Measurements from ENCODE around the gene NPY. TPM values are rescaled to one million over a fixed set of nuclear protein-coding genes. Genes with fewer than 3 reads are reported as not detected.

The NPY gene
- total and polyA plus RNA-seq, 2 of the 8 experiments (the other 6 are each of a cell fraction or from before 2014, with no cell fraction given), result 1.2 to 1.7 TPM

DNA sequence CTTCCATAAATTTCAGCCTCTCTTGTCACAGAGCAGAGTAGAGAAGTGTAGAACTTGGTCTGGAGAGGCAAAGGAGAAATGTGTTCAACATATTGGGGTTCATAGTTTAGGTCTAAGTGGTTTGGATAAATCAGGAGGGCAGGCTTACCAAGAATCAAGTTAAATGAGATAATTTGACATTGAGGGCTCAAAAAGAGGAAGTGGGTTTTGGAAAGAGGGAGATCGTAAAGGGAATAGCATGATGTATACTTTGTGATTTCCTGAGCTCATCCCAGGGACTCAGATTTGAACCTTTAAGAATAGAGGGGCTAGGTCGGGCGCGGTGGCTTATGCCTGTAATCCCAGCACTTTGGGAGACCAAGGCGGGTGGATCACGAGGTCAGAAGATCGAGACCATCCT lies 34.7 kb upstream of the NPY start:
- Histone ChIP-seq H2BK12ac (ENCODE audit: low read depth, low read length) (no peak overlapping the region), H3K14ac (ENCODE audit: insufficient read length) (no peak overlapping the region), H3K4me2 (ENCODE audit: insufficient read depth in 1 of 2, low read depth in 2 of 2, low read length in 2 of 2) (no peak overlapping the region), H2BK5ac (ENCODE audit: low read depth, low read length) (no peak overlapping the region), H3K4me3 (ENCODE audit: extremely low read depth in 1 of 4, insufficient read depth in 2 of 4, low read depth in 3 of 4, low read length in 4 of 4) (no peak overlapping the region), H2AFZ (ENCODE audit: low read length) (no peak overlapping the region), H3K4ac (replicated peaks; ENCODE audit: insufficient read length, low read depth, low read length) (no peak overlapping the region), H3K9ac (replicated peaks in 1 of 4; ENCODE audit: extremely low read depth in 1 of 4, low read depth in 3 of 4, low read length in 3 of 4) (no peak overlapping the region), H2BK120ac (replicated peaks; ENCODE audit: low read depth, low read length) (no peak overlapping the region), H3K79me2 (ENCODE audit: control insufficient read depth in 1 of 2, insufficient read depth in 2 of 2, low read length in 2 of 2) (no peaks in the 10 kb centered on the region), H3K23ac (ENCODE audit: insufficient read length) (no peak overlapping the region), H3K23me2 (ENCODE audit: low read depth, low read length) (no peaks in the 10 kb centered on the region), H3K56ac (replicated peaks; ENCODE audit: insufficient read length, low read depth, low read length) (no peak overlapping the region), H4K91ac (replicated peaks; ENCODE audit: insufficient read length, low read length) (no peak overlapping the region), H2BK20ac (ENCODE audit: low read length) (no peak overlapping the region), H3K9me3 (ENCODE audit: insufficient read depth in 2 of 2, low read depth in 1 of 2, low read length in 1 of 2) (no peaks in the 10 kb centered on the region), H3K36me3 (ENCODE audit: control insufficient read depth in 2 of 4, insufficient read depth in 4 of 4, low read length in 3 of 4) (no peaks in the 10 kb centered on the region), H4K8ac (ENCODE audit: extremely low read depth, insufficient read depth, low read length) (no peak overlapping the region), H3K27ac (ENCODE audit: low read depth, low read length) (no peak overlapping the region), H4K20me1 (replicated peaks in 1 of 2; ENCODE audit: control insufficient read depth in 1 of 2, insufficient read depth in 2 of 2, low read length in 2 of 2) (no peaks in the 10 kb centered on the region), H3K27me3 (replicated peaks in 1 of 4; ENCODE audit: control insufficient read depth in 3 of 4, extremely low read depth in 1 of 4, insufficient read depth in 3 of 4, low read length in 3 of 4) (no peaks in the 10 kb centered on the region), H4K5ac (ENCODE audit: insufficient read length, low read depth, low read length) (no peak overlapping the region), H3K79me1 (ENCODE audit: low read depth, low read length) (no peaks in the 10 kb centered on the region), H2BK15ac (ENCODE audit: low read length) (no peak overlapping the region), H2AK5ac (ENCODE audit: low read depth, low read length) (no peak overlapping the region), H3K4me1 (replicated peaks in 1 of 4; ENCODE audit: control insufficient read depth in 3 of 4, insufficient read depth in 4 of 4, low read length in 3 of 4) (no peaks in the 10 kb centered on the region), H3K18ac (ENCODE audit: extremely low read depth, low read length) (no peak overlapping the region)
- WGBS, 2 experiments (ENCODE audit: extremely low coverage in 1 of 2, insufficient coverage in 1 of 2, insufficient read length in 1 of 2, insufficient replicate concordance in 2 of 2, low coverage in 1 of 2, low lambda C conversion rate in 2 of 2, missing lambda C conversion rate in 1 of 2), result 94% methylated on average over 7 of the region's 7 CpGs; no CpG with 5 or more reads in 1 of the 2 experiments
- DNase-seq (ENCODE audit: low read depth in 1 of 2, low spot score in 2 of 2) (no peak), FAIRE-seq (no peak)
- CTCF ChIA-PET (ENCODE audit: partially characterized antibody), result interaction anchor here (1.0 kb wide), 1 partner anchor 14 kb away, joined by 3 read pairs; no protein-coding TSS in a partner anchor
- POLR2A ChIA-PET (ENCODE audit: partially characterized antibody), result no interaction called here
- TF ChIP-seq NANOG (IDR thresholded peaks at IDR 0.05; ENCODE audit: insufficient read depth, low read depth, low read length, poor library complexity, severe bottlenecking) (no peak), USF2 (IDR thresholded peaks at IDR 0.05; ENCODE audit: low read length) (no peak), SUZ12 (IDR thresholded peaks at IDR 0.05; ENCODE audit: low read length) (no peak), EP300 (IDR thresholded peaks at IDR 0.05; ENCODE audit: borderline replicate concordance in 1 of 2, low read depth in 2 of 2, low read length in 2 of 2) (no peak)
- TF ChIP-seq, protein P1, sequence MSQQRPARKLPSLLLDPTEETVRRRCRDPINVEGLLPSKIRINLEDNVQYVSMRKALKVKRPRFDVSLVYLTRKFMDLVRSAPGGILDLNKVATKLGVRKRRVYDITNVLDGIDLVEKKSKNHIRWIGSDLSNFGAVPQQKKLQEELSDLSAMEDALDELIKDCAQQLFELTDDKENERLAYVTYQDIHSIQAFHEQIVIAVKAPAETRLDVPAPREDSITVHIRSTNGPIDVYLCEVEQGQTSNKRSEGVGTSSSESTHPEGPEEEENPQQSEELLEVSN (IDR thresholded peaks at IDR 0.05), result no peak

All from H1 (cell line).